H9 (cell line): ENCODE results near the gene HSPD1. TPM values are rescaled to one million over a fixed set of nuclear protein-coding genes. Genes with fewer than 3 reads are reported as not detected.
A peak's percentile ranks its signal among the peaks of the same experiment; 100 is the strongest.

ENCODE experiments used
- DNase-seq: peaks from one replicate; pipeline ENCODE4 v3.0.0-alpha.2; 2017
- H2AFZ ChIP-seq: one replicate; pipeline ENCODE4 v1.6.1; 2013; ENCODE audit warnings: mild to moderate bottlenecking, low read length, control low read depth, moderate library complexity
- H2AK5ac ChIP-seq: 2 replicates; pipeline ENCODE4 v1.6.1; 2013; ENCODE audit warnings: low read length, control low read depth, mixed read lengths; ENCODE audit not compliant: insufficient read length
- H2BK120ac ChIP-seq: one replicate; pipeline ENCODE4 v1.6.1; 2013; ENCODE audit warnings: low read depth, mild to moderate bottlenecking, low read length, control low read depth, inconsistent platforms; ENCODE audit not compliant: poor library complexity, severe bottlenecking
- H2BK12ac ChIP-seq: 2 replicates; pipeline ENCODE4 v1.6.1; 2013; ENCODE audit warnings: low read length, control low read depth, mixed read lengths, low read depth; ENCODE audit not compliant: insufficient read length
- H2BK15ac ChIP-seq: 2 replicates; pipeline ENCODE4 v1.6.1; 2013; ENCODE audit warnings: low read depth, low read length, control low read depth
- H2BK20ac ChIP-seq: one replicate; pipeline ENCODE4 v1.6.1; 2013; ENCODE audit warnings: low read depth, mild to moderate bottlenecking, low read length, control low read depth, inconsistent platforms; ENCODE audit not compliant: poor library complexity, severe bottlenecking
- H2BK5ac ChIP-seq: 2 replicates; pipeline ENCODE4 v1.6.1; 2013; ENCODE audit warnings: low read length, control low read depth, mixed read lengths; ENCODE audit not compliant: insufficient read length
- H3K14ac ChIP-seq: 2 replicates; pipeline ENCODE4 v1.6.1; 2013; ENCODE audit warnings: low read length, control low read depth; ENCODE audit not compliant: insufficient read depth
- H3K18ac ChIP-seq: 2 replicates; pipeline ENCODE4 v1.6.1; 2013; ENCODE audit warnings: low read depth, mild to moderate bottlenecking, mixed read lengths, low read length, control low read depth; ENCODE audit not compliant: insufficient read length
- H3K23ac ChIP-seq: 2 replicates; pipeline ENCODE4 v1.6.1; 2013; ENCODE audit warnings: low read length, control low read depth, mixed read lengths, low read depth; ENCODE audit not compliant: insufficient read length
- H3K23me2 ChIP-seq: 2 replicates; pipeline ENCODE4 v1.6.1; 2013; ENCODE audit warnings: low read depth, mild to moderate bottlenecking, mixed read lengths, low read length, control low read depth; ENCODE audit not compliant: insufficient read length, poor library complexity, severe bottlenecking
- H3K27ac ChIP-seq: 2 replicates; pipeline ENCODE4 v1.5.1; 2013; ENCODE audit warnings: low read length, control low read depth, mixed read lengths, low read depth; ENCODE audit not compliant: insufficient read length
- H3K27me3 ChIP-seq: 2 replicates; pipeline ENCODE4 v1.6.1; 2013; ENCODE audit warnings: low read length, control low read depth, inconsistent platforms; ENCODE audit not compliant: insufficient read depth
- H3K4ac ChIP-seq: 2 replicates; pipeline ENCODE4 v1.6.1; 2013; ENCODE audit warnings: low read depth, mild to moderate bottlenecking, control low read depth, inconsistent platforms, low read length, moderate library complexity
- H3K4me1 ChIP-seq: 2 replicates; pipeline ENCODE4 v1.6.1; 2013; ENCODE audit warnings: low read length, control low read depth, inconsistent platforms; ENCODE audit not compliant: insufficient read depth
- H3K4me2 ChIP-seq: 2 replicates; pipeline ENCODE4 v1.6.1; 2013; ENCODE audit warnings: low read length, control low read depth, mixed read lengths; ENCODE audit not compliant: insufficient read length, insufficient read depth
- H3K56ac ChIP-seq: 2 replicates; pipeline ENCODE4 v1.6.1; 2013; ENCODE audit warnings: low read depth, mild to moderate bottlenecking, mixed read lengths, low read length, control low read depth; ENCODE audit not compliant: insufficient read length
- H3K79me1 ChIP-seq: 2 replicates; pipeline ENCODE4 v1.6.1; 2013; ENCODE audit warnings: low read depth, mild to moderate bottlenecking, moderate library complexity, low read length, control low read depth, inconsistent platforms; ENCODE audit not compliant: insufficient read depth, poor library complexity, severe bottlenecking
- H3K79me2 ChIP-seq: 2 replicates; pipeline ENCODE4 v1.6.1; 2013; ENCODE audit warnings: low read length, control low read depth, inconsistent platforms; ENCODE audit not compliant: insufficient read depth
- H3K9ac ChIP-seq: 2 replicates; pipeline ENCODE4 v1.6.1; 2013; ENCODE audit warnings: low read length, control low read depth, mixed read lengths; ENCODE audit not compliant: insufficient read length; ENCODE audit errors: extremely low read depth
- H3K9me3 ChIP-seq: one replicate; pipeline ENCODE4 v1.6.1; 2013; ENCODE audit warnings: low read depth, low read length, inconsistent platforms; ENCODE audit not compliant: control insufficient read depth
- H3T11ph ChIP-seq: one replicate; pipeline ENCODE4 v1.6.1; 2013; ENCODE audit warnings: mild to moderate bottlenecking, low read length, control low read depth, inconsistent platforms
- H4K20me1 ChIP-seq: one replicate; pipeline ENCODE4 v1.6.1; 2013; ENCODE audit not compliant: control insufficient read depth, insufficient read length, insufficient read depth
- H4K5ac ChIP-seq: 2 replicates; pipeline ENCODE4 v1.6.1; 2013; ENCODE audit warnings: low read depth, mild to moderate bottlenecking, mixed read lengths, low read length, control low read depth; ENCODE audit not compliant: insufficient read length
- H4K8ac ChIP-seq: replicated peaks from 2 replicates; pipeline ENCODE4 v1.6.1; 2013; ENCODE audit warnings: low read length, control low read depth, mixed read lengths, low read depth; ENCODE audit not compliant: insufficient read length
- H4K91ac ChIP-seq: 2 replicates; pipeline ENCODE4 v1.6.1; 2013; ENCODE audit warnings: low read depth, mild to moderate bottlenecking, moderate library complexity, mixed read lengths, low read length, control low read depth; ENCODE audit not compliant: insufficient read length
- H3K27ac Mint-ChIP-seq, 3 experiments: 2 replicates in 2 of 3; 3 replicates in 1 of 3; pipeline ENCODE4 v1.8.0; 2020 to 2021; ENCODE audit warnings: mixed read lengths in 3 of 3, mild to moderate bottlenecking in 1 of 3, moderate library complexity in 1 of 3
- H3K27me3 Mint-ChIP-seq: 2 replicates; pipeline ENCODE4 v1.8.0; 2021; ENCODE audit warnings: low read depth, mild to moderate bottlenecking, moderate library complexity, mixed read lengths
- H3K36me3 Mint-ChIP-seq, 3 experiments: 2 replicates in 2 of 3; 3 replicates in 1 of 3; pipeline ENCODE4 v1.8.0; 2020 to 2021; ENCODE audit warnings: low read depth in 3 of 3, mixed read lengths in 3 of 3; ENCODE audit not compliant: insufficient read depth in 1 of 3
- H3K4me1 Mint-ChIP-seq, 2 experiments: 2 replicates each; pipeline ENCODE4 v1.8.0; 2020; ENCODE audit warnings: mixed read lengths in 2 of 2
- H3K4me3 Mint-ChIP-seq, 2 experiments: 2 replicates in 1 of 2; 3 replicates in 1 of 2; pipeline ENCODE4 v1.8.0; 2020 to 2021; ENCODE audit warnings: mild to moderate bottlenecking in 2 of 2, mixed read lengths in 2 of 2, moderate library complexity in 1 of 2
- H3K9me3 Mint-ChIP-seq, 2 experiments: 2 replicates in 1 of 2; 3 replicates in 1 of 2; pipeline ENCODE4 v1.8.0; 2020; ENCODE audit warnings: mild to moderate bottlenecking in 2 of 2, mixed read lengths in 2 of 2, moderate library complexity in 1 of 2
- WGBS: extraction: QIAGEN DNeasy Blood & Tissue Kit; methylation state at CpG from one replicate; pipeline ENCODE4 v1.1.7; 2013; ENCODE audit warnings: missing lambda C conversion rate, low lambda C conversion rate, mixed read lengths; ENCODE audit not compliant: insufficient read length; ENCODE audit errors: extremely low coverage; 5-methylcytosine and 5-hydroxymethylcytosine counted together
- total RNA-seq: library from RNA; stranded (reverse); gene quantifications from 2 replicates; pipeline ENCODE4 v1.2.1, GENCODE V29; 2021
- TF ChIP-seq, protein P1 (sequence below): fragments of 200-600 bp; sonication (generic); conservative IDR thresholded peaks from 3 replicates; pipeline ENCODE4 v1.8.0; 2021; ENCODE audit warnings: antibody characterized with exemption, mild to moderate bottlenecking

HSPD1 gene
- total RNA-seq, 1 experiment from 2014 or later, result 846 TPM

DNA sequence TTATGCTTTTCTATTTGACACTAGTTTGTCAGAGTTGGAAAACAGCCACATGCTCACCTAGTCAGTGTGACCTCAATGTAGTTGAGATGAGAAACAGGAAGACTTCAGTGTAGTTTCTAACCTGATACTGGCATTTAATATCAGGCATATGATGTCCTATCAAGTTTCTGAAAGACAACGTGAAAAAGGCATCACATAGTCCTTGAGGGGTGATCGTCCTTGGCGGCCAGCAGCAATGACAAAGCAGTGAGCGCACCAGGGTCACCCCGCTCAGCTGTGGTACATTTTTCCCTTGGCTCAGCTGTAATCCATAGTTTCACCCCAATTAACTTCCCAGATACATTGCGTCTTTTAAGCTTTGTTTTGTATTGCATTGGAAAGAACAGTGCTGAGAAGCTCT is 4.9 kb upstream of the HSPD1 start:
- Histone ChIP-seq H3K4me2 (no peak overlapping the region), H2BK20ac (no peak overlapping the region), H3K27me3 (no peaks in the 10 kb centered on the region), H3K18ac (no peak overlapping the region), H2BK15ac (no peak overlapping the region), H3K79me2 (peaks cover 14% of the 10 kb centered on the region; the same call in 1 of the 2 replicates), H3K9ac (no peak overlapping the region), H3K56ac (no peak overlapping the region), H2AK5ac (no peak overlapping the region), H3K9me3 (no peaks in the 10 kb centered on the region), H2BK12ac (no peak overlapping the region), H3K4ac (no peak overlapping the region), H2BK5ac (no peak overlapping the region), H3K23ac (no peak overlapping the region), H3K4me1 (no peaks in the 10 kb centered on the region; the same call in 1 of the 2 replicates), H4K5ac (no peak overlapping the region), H4K20me1 (no peaks in the 10 kb centered on the region), H4K8ac (no peak overlapping the region), H3T11ph (no peak overlapping the region), H3K27ac (no peak overlapping the region), H2AFZ (no peak overlapping the region), H2BK120ac (no peak overlapping the region), H3K23me2 (no peaks in the 10 kb centered on the region), H3K79me1 (no peaks in the 10 kb centered on the region), H4K91ac (no peak overlapping the region), H3K14ac (no peak overlapping the region)
- Mint-ChIP-seq H3K36me3 (peaks cover 31 to 50% (median 45%) of the 10 kb centered on the region in 3 experiments), H3K9me3 (no peaks in the 10 kb centered on the region; a peak in 1 of 5 replicates), H3K27me3 (no peaks in the 10 kb centered on the region), H3K27ac (peak overlapping the region in 1 of 3 experiments; percentile 81; a peak in 3 of 7 replicates), H3K4me1 (peaks cover 10 to 14% of the 10 kb centered on the region in 2 experiments), H3K4me3 (no peak overlapping the region)
- WGBS, result no CpG with 5 or more reads among the region's 6 CpGs
- no peak for DNase-seq
- TF ChIP-seq, protein P1, sequence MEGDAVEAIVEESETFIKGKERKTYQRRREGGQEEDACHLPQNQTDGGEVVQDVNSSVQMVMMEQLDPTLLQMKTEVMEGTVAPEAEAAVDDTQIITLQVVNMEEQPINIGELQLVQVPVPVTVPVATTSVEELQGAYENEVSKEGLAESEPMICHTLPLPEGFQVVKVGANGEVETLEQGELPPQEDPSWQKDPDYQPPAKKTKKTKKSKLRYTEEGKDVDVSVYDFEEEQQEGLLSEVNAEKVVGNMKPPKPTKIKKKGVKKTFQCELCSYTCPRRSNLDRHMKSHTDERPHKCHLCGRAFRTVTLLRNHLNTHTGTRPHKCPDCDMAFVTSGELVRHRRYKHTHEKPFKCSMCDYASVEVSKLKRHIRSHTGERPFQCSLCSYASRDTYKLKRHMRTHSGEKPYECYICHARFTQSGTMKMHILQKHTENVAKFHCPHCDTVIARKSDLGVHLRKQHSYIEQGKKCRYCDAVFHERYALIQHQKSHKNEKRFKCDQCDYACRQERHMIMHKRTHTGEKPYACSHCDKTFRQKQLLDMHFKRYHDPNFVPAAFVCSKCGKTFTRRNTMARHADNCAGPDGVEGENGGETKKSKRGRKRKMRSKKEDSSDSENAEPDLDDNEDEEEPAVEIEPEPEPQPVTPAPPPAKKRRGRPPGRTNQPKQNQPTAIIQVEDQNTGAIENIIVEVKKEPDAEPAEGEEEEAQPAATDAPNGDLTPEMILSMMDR, result no peak
